Adrenal gland (tissue), 12 donors: ENCODE measurements around the gene TNFSF11. TPM values are rescaled to one million over a fixed set of nuclear protein-coding genes. Genes with fewer than 3 reads are reported as not detected.

Source experiments
- DNase-seq, 7 donors: peaks; one replicate each; pipeline ENCODE4 v3.0.0-alpha.2; 2019 to 2020
- H3K27ac ChIP-seq, 5 donors: fragments of 200-600 bp; sonication (generic) in 4 of 5; 1 replicate in 3 of 5; 2 replicates in 2 of 5; pipeline versions ENCODE4 v1.5.1 to v1.8.0; 2016 to 2020; ENCODE audit warnings: mild to moderate bottlenecking in 1 of 5
- H3K27me3 ChIP-seq: fragments of 200-600 bp; 2 replicates; pipeline ENCODE4 v1.8.0; 2021
- H3K36me3 ChIP-seq, 2 donors: fragments of 200-600 bp; replicated peaks in 1 of 2; 1 replicate in 1 of 2; 2 replicates in 1 of 2; pipeline versions ENCODE4 v1.5.1 to v1.8.0; 2018 to 2022
- H3K4me1 ChIP-seq, 2 donors: fragments of 200-600 bp; replicated peaks in 1 of 2; 1 replicate in 1 of 2; 2 replicates in 1 of 2; pipeline versions ENCODE4 v1.5.1 to v1.8.0; 2018 to 2021
- H3K4me3 ChIP-seq, 4 donors: fragments of 200-600 bp; sonication (generic) in 3 of 4; one replicate each; pipeline ENCODE4 v1.5.1; 2016 to 2018
- H3K9me3 ChIP-seq, 3 donors: fragments of 200-600 bp; sonication (generic) in 1 of 3; replicated peaks in 1 of 3; 1 replicate in 2 of 3; 2 replicates in 1 of 3; pipeline versions ENCODE4 v1.5.1 to v1.8.0; 2016 to 2021
- CTCF ChIP-seq, 6 experiments: fragments of 450-650 bp in 4 of 6; fragments of 200-600 bp in 2 of 6; sonication (generic) in 1 of 6; IDR thresholded peaks; 1 replicate in 5 of 6; 2 replicates in 1 of 6; pipeline versions ENCODE4 v1.5.1 to v1.8.0; 2016 to 2021; ENCODE audit warnings: antibody characterized with exemption in 6 of 6, mild to moderate bottlenecking in 2 of 6, moderate library complexity in 1 of 6
- POLR2A ChIP-seq, 2 donors: fragments of 450-650 bp; IDR thresholded peaks; one replicate each; pipeline ENCODE4 v1.6.1; 2017; ENCODE audit warnings: antibody characterized with exemption in 2 of 2, mild to moderate bottlenecking in 2 of 2, moderate library complexity in 1 of 2
- WGBS, 4 donors: extraction: QIAGEN DNeasy Blood & Tissue Kit in 2 of 4; methylation state at CpG; one replicate each; pipeline versions ENCODE4 v1.1.5 to v1.1.7; 2013 to 2017; 5-methylcytosine and 5-hydroxymethylcytosine counted together
- intact Hi-C, 2 donors: fragments of 100-400 bp; cut with DNase I; formaldehyde crosslinking; loops; one replicate each; pipeline versions ENCODE4 v1.14.1 to v1.15.0; 2022 to 2023
- polyA plus RNA-seq, 3 donors: library from polyadenylated mRNA; stranded (reverse); fragments of 200-250 nt in 2 of 3; fragments of 350-450 nt in 1 of 3; fragmentation: Illumina TruSeq in 1 of 3; extraction: RNeasy Lipid Tissue Mini Kit (QIAGEN cat#74804) in 1 of 3; gene quantifications; one replicate each; pipeline ENCODE4 v1.2.3, GENCODE V29; 2013 to 2014
- total RNA-seq, 9 donors: library from RNA; depleted of rRNA in 4 of 9; stranded (reverse); fragments of >200 nt in 4 of 9; fragments of 120-200 nt in 1 of 9; fragmentation: NEBNext Ultra II Directional in 1 of 9; extraction: Animal tissue kit (Norgen Biotek cat#: 25700) in 1 of 9; gene quantifications; one replicate each; pipeline versions ENCODE4 v1.1.0 to v1.2.4, GENCODE V29; 2013 to 2023
- donor health status: healthy with polysubstance abuse.
- donor health status: Bipolar disorder and iron deficiency.
- donor health status: DM: yes; HTN: yes; CAD: no.
- donor health status: DM: no; HTN: no; CAD: no.
- donor health status: DM: no; HTN: no; CAD: no.
- donor health status: DM: yes; HTN: yes; CAD: no.

Gene TNFSF11
- total and polyA plus RNA-seq, 12 donors: 0.55 TPM; not detected in 11

DNA sequence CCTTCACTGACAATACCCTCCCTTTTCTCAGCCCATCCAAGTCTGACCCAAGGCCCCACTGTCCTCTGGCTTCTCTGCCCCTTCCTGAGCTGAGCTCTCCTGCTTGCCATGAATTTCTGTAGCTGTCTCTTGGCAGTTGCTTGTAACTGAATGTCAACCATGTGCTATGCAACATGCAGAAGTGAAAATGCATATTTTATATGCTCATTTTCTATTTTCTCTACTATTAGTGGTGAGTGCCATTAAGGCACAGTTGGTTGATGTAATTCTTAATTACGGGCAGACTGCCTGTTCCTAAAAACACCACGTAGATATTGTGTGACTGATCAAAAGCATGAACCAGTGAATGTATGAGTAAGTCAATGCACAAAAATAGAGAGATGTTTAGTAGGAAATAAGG is 29.6 kb downstream of the TNFSF11 start:
- TF ChIP-seq POLR2A (IDR thresholded peaks at IDR 0.05): no peak
- no peak for TF ChIP-seq CTCF (IDR thresholded peaks at IDR 0.05)
- DNase-seq: no peak
- Histone ChIP-seq H3K27ac (no peak overlapping the region), H3K27me3 (no peaks in the 10 kb centered on the region), H3K9me3 (no peaks in the 10 kb centered on the region), H3K4me3 (no peak overlapping the region), H3K4me1 (no peaks in the 10 kb centered on the region), H3K36me3 (no peaks in the 10 kb centered on the region)
- 73 to 91% (median 80%) methylated on average over 2 of the region's 2 CpGs for WGBS, 4 donors
- intact Hi-C loops: no loop called here

DNA sequence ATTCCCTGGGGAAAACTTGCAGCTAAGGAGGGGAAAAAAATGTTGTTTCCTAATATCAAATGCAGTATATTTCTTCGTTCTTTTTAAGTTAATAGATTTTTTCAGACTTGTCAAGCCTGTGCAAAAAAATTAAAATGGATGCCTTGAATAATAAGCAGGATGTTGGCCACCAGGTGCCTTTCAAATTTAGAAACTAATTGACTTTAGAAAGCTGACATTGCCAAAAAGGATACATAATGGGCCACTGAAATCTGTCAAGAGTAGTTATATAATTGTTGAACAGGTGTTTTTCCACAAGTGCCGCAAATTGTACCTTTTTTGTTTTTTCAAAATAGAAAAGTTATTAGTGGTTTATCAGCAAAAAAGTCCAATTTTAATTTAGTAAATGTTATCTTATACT is 33.6 kb downstream of the TNFSF11 start:
- intact Hi-C loops: no loop called here
- Histone ChIP-seq H3K9me3 (no peaks in the 10 kb centered on the region), H3K36me3 (no peaks in the 10 kb centered on the region), H3K4me3 (no peak overlapping the region), H3K27ac (no peak overlapping the region), H3K27me3 (no peaks in the 10 kb centered on the region), H3K4me1 (no peaks in the 10 kb centered on the region)
- 72 to 85% (median 78%) methylated on average over 2 of the region's 2 CpGs for WGBS, 4 donors
- no peak for DNase-seq
- no peak for TF ChIP-seq POLR2A (IDR thresholded peaks at IDR 0.05)
- no peak for TF ChIP-seq CTCF (IDR thresholded peaks at IDR 0.05)

- no peak for DNase-seq
- no peak for TF ChIP-seq POLR2A (IDR thresholded peaks at IDR 0.05)
- TF ChIP-seq CTCF (IDR thresholded peaks at IDR 0.05): no peak
- H3K9me3 ChIP-seq: no peaks in the 10 kb centered on the region
- H3K27me3 ChIP-seq: no peaks in the 10 kb centered on the region
- H3K27ac ChIP-seq: no peak overlapping the region
- no peak overlapping the region for H3K4me3 ChIP-seq
- intact Hi-C loops: no loop called here
- WGBS, 4 donors: 63 to 91% (median 83%) methylated on average over 2 of the region's 2 CpGs
- no peaks in the 10 kb centered on the region for H3K4me1 ChIP-seq
- no peaks in the 10 kb centered on the region for H3K36me3 ChIP-seq
Observed at GRCh38 chr13:42610649-42611048, 36.7 kb downstream of the TNFSF11 start.

GRCh38 chr13:42611086-42611779 is 37.3 kb downstream of the TNFSF11 start:
- Histone ChIP-seq H3K4me1 (no peaks in the 10 kb centered on the region), H3K27ac (no peak overlapping the region), H3K27me3 (no peaks in the 10 kb centered on the region), H3K36me3 (no peaks in the 10 kb centered on the region), H3K9me3 (no peaks in the 10 kb centered on the region), H3K4me3 (no peak overlapping the region)
- 63 to 68% (median 65%) methylated on average over 2 of the region's 2 CpGs for WGBS, 4 donors
- intact Hi-C loops: no loop called here
- DNase-seq: no peak
- TF ChIP-seq POLR2A (IDR thresholded peaks at IDR 0.05): no peak
- TF ChIP-seq CTCF (IDR thresholded peaks at IDR 0.05): no peak
